ENCODE results near the gene PCDHGB1.
"Not testable (repeated sequence)": the region's sequence is repeated elsewhere in the genome, so short reads cannot be mapped to it uniquely, and the experiment has no call there.

The PCDHGB1 gene

GRCh38 chr5:141393267-141393666 is 43.4 kb downstream of the PCDHGB1 start (continued):
- TF ChIP-seq GLIS2 (tag by site-specific recombination; IDR thresholded peaks at IDR 0.05) (no peak), ZNF654 (tag by site-specific recombination; IDR thresholded peaks at IDR 0.05; ENCODE audit: low read depth) (no peak), ZFP3 (tag by site-specific recombination; IDR thresholded peaks at IDR 0.05; ENCODE audit: low read depth) (no peak), ZNF211 (tag by site-specific recombination; IDR thresholded peaks at IDR 0.05; ENCODE audit: low read depth) (no peak), ZBTB6 (tag by site-specific recombination; IDR thresholded peaks at IDR 0.05) (no peak)

- CTCF ChIA-PET, result interaction anchor here (1.0 to 4.2 kb wide), 5 partner anchors 8 to 169 kb away, joined by 6 to 57 read pairs (median 12); partner anchors contain the start of gene PCDHGB3
- H3K9me3 ChIP-seq (ENCODE audit: control insufficient read depth, insufficient read depth, low read depth, low read length); H3K4me3 ChIP-seq (ENCODE audit: low read depth, low read length); H3K36me3 ChIP-seq (ENCODE audit: control insufficient read depth in 2 of 2, insufficient read depth in 1 of 2, low read length in 2 of 2); POLR2A ChIA-PET; H3K4me1 ChIP-seq (ENCODE audit: control insufficient read depth, insufficient read depth, low read length); H3K27ac ChIP-seq (ENCODE audit: extremely low read depth, low read depth, low read length): not testable (repeated sequence)
- TF ChIP-seq REST (tag by site-specific recombination; IDR thresholded peaks at IDR 0.05), result 0 out of 2 replicates have a peak, but pooled peaks have one; percentile 39
Observed at GRCh38 chr5:141394401-141395187, 44.7 kb downstream of the PCDHGB1 start.

GRCh38 chr5:141397756-141398551 is 48.1 kb downstream of the PCDHGB1 start, which contains the start of gene PCDHGB5:
Gene PCDHGB5 (plus strand): TSS chr5:141397947. CDS start chr5:141398128, 181 bp downstream.
- H3K4me1 ChIP-seq (ENCODE audit: control insufficient read depth, insufficient read depth, low read length); H3K27ac ChIP-seq (ENCODE audit: extremely low read depth, low read depth, low read length); H3K9me3 ChIP-seq (ENCODE audit: control insufficient read depth, insufficient read depth, low read depth, low read length); H3K36me3 ChIP-seq (ENCODE audit: control insufficient read depth in 2 of 2, insufficient read depth in 1 of 2, low read length in 2 of 2): not testable (repeated sequence)
- CTCF ChIA-PET, result interaction anchor here (0.6 to 4.2 kb wide), 36 partner anchors 9 to 558 kb away, joined by 3 to 57 read pairs (median 4); partner anchors contain the start of genes PCDHB14, PCDHB15, PCDHB9 and PCDHGA10
- peak; percentile 90 for TF ChIP-seq ZNF2 (tag by site-specific recombination; IDR thresholded peaks at IDR 0.05)
- TF ChIP-seq ZNF660 (tag by site-specific recombination; IDR thresholded peaks at IDR 0.05), result 0 out of 2 replicates have a peak, but pooled peaks have one; percentile 11
- TF ChIP-seq ZNF335 (tag by site-specific recombination; conservative IDR thresholded peaks at IDR 0.05), result peak; percentile 43
- 0 out of 2 replicates have a peak, but pooled peaks have one; percentile 37 for TF ChIP-seq CTCF (tag by site-specific recombination; IDR thresholded peaks at IDR 0.05)
- peak; percentile 43; the same call in 1 of the 2 replicates for TF ChIP-seq ZNF600 (tag by site-specific recombination; IDR thresholded peaks at IDR 0.05)
- peak; percentile 97 for TF ChIP-seq ZNF610 (tag by site-specific recombination; IDR thresholded peaks at IDR 0.05; ENCODE audit: borderline replicate concordance)
- peak; percentile 61 for TF ChIP-seq ZNF654 (tag by site-specific recombination; IDR thresholded peaks at IDR 0.05; ENCODE audit: low read depth)
- peak within 1 kb of the TSS; percentile 32 for H3K4me3 ChIP-seq (ENCODE audit: low read depth, low read length)
- POLR2A ChIA-PET, result interaction anchor here (0.7 to 2.1 kb wide), 3 partner anchors 78 to 160 kb away, joined by 3 to 6 read pairs (median 3); partner anchors contain the start of gene TAF7
